ENCODE measurements around the gene KLRG1. TPM values are rescaled to one million over a fixed set of nuclear protein-coding genes. Genes with fewer than 3 reads are reported as not detected.

Gene KLRG1
- total and polyA plus RNA-seq, 2 donors (not counting 1 experiment from before 2014, with no cell fraction given) = 3.7 to 3.9 TPM

DNA sequence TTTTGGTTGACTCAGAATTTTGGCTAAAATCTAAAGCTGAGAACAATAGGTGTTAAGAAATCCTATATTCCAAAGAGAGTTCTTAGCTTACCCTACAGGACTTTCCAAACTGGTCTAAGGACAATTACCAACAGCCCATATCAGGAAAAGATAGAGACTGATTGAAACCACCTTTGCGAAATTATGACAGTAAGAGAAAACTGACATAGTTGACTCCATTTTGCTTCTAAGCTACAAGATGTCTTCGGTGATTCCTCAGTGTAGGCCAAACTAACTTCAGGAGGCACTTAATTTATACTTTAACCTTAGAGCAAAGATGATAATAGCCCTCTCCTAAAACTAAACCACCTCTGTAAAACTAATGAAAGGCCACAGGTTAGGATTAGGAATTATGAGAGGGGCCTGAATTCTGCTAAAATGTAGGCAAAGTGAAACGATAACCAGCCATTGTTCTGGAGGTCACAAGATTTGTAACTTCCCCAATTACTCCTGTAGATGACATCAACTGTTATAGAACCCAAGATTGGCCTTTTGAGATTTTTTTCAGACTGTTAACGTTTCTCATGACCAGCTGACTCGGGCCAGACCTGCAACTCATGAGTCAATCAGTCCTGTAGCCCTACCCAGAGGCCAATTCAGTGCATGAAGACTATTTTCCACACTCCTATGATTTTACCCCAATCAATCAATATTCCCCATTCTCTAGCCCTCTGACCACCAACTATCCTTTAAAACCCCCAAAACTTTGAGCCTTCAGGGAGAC is 43.0 kb downstream of the KLRG1 start:
- no peak overlapping the region for H2AFZ ChIP-seq (ENCODE audit: insufficient read depth, low read depth, low read length, poor library complexity, severe bottlenecking)
- H3K9me3 Mint-ChIP-seq (ENCODE audit: insufficient read depth) = no peaks in the 10 kb centered on the region
- DNase-seq (no peak), ATAC-seq (ENCODE audit: low read depth) (no peak)
- no peak overlapping the region for H3K27ac ChIP-seq (ENCODE audit: low read length in 2 of 2)
- H3K79me2 ChIP-seq (ENCODE audit: control insufficient read depth, insufficient read depth, low read length) = no peaks in the 10 kb centered on the region
- no peaks in the 10 kb centered on the region for H3K4me1 Mint-ChIP-seq
- H3K4me1 ChIP-seq (ENCODE audit: control insufficient read depth in 2 of 2, insufficient read depth in 2 of 2, low read length in 2 of 2) = no peaks in the 10 kb centered on the region
- H3K27me3 Mint-ChIP-seq = no peaks in the 10 kb centered on the region
- no peaks in the 10 kb centered on the region for H3K27me3 ChIP-seq (replicated peaks in 1 of 4; ENCODE audit: control extremely low read depth in 1 of 4, control insufficient read depth in 3 of 4, insufficient read depth in 4 of 4, low read length in 3 of 4)
- no peak overlapping the region for H3K27ac Mint-ChIP-seq
- no peaks in the 10 kb centered on the region for H3K36me3 ChIP-seq (replicated peaks in 1 of 2; ENCODE audit: control extremely low read depth in 1 of 2, control insufficient read depth in 1 of 2, extremely low read depth in 1 of 2, insufficient read depth in 2 of 2, low read length in 1 of 2)
- POLR2A ChIA-PET = no interaction called here
- no peaks in the 10 kb centered on the region for H4K20me1 ChIP-seq (ENCODE audit: control insufficient read depth, insufficient read depth, low read length, poor library complexity, severe bottlenecking)
- CTCF ChIA-PET = interaction anchor here (1.0 to 2.1 kb wide), 3 partner anchors 9 to 488 kb away, joined by 3 to 7 read pairs (median 6); no protein-coding TSS in a partner anchor
- no peak overlapping the region for H3K9ac ChIP-seq (ENCODE audit: low read length)
- H3K4me3 Mint-ChIP-seq = no peak overlapping the region
- intact Hi-C loops (cut with micrococcal nuclease) = loop anchor here (10.0 kb wide), 1 partner anchor 118 kb away; the partner anchor contains the start of gene PHC1
- H3K4me3 ChIP-seq (ENCODE audit: control extremely low read depth in 1 of 5, extremely low read depth in 1 of 5, insufficient read depth in 1 of 5, low read depth in 2 of 5, low read length in 4 of 5) = no peak overlapping the region
- H3K4me2 ChIP-seq (replicated peaks; ENCODE audit: low read depth, low read length, poor library complexity, severe bottlenecking) = no peak overlapping the region
- WGBS (ENCODE audit: insufficient coverage) = 19% methylated on average over 2 of the region's 5 CpGs
- peaks cover 0 to 3% (median 0%) of the 10 kb centered on the region in 3 donors for H3K9me3 ChIP-seq (ENCODE audit: control extremely low read depth in 1 of 3, control insufficient read depth in 2 of 3, insufficient read depth in 1 of 3, low read length in 2 of 3)
- TF ChIP-seq, protein P1, sequence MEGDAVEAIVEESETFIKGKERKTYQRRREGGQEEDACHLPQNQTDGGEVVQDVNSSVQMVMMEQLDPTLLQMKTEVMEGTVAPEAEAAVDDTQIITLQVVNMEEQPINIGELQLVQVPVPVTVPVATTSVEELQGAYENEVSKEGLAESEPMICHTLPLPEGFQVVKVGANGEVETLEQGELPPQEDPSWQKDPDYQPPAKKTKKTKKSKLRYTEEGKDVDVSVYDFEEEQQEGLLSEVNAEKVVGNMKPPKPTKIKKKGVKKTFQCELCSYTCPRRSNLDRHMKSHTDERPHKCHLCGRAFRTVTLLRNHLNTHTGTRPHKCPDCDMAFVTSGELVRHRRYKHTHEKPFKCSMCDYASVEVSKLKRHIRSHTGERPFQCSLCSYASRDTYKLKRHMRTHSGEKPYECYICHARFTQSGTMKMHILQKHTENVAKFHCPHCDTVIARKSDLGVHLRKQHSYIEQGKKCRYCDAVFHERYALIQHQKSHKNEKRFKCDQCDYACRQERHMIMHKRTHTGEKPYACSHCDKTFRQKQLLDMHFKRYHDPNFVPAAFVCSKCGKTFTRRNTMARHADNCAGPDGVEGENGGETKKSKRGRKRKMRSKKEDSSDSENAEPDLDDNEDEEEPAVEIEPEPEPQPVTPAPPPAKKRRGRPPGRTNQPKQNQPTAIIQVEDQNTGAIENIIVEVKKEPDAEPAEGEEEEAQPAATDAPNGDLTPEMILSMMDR (IDR thresholded peaks at IDR 0.05) = no peak
- TF ChIP-seq EZH2 (IDR thresholded peaks at IDR 0.05; ENCODE audit: borderline replicate concordance, insufficient read depth, low read depth, low read length, poor library complexity, severe bottlenecking) = no peak

DNA sequence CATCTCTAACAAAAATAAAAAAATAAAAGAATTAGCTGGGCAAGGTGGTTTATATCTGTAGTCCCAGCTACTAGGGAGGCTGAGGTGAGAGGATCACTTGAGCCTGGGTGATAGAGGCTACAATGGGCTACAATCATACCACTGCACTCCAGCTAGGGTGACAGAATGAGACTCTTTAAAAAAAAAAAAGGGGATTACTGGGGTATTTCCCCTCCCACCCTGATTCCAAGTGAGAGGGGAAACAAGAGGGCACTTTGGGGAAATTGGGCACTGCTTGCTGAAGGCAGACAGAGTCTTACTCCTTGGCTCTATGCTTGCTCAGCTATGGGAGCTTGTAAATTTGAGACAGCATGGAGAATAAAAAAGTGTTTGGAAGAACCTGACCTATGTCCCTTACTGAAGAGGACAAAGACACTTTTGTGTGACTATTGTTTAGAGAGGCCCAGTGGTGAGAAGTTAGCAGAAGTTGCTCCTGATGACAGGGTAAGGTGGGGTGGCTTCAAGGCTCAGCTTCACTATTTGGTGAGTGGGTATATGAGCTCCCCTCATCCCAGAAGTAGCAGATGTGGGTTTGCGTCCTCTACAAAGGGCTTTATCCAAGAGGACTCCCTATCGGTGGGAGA is 44.0 kb downstream of the KLRG1 start:
- WGBS (ENCODE audit: insufficient coverage) = 100% methylated on average over 2 of the region's 2 CpGs

More for the DNA sequence above, 44.0 kb downstream of the KLRG1 start:
- Histone ChIP-seq H4K20me1 (ENCODE audit: control insufficient read depth, insufficient read depth, low read length, poor library complexity, severe bottlenecking) (no peaks in the 10 kb centered on the region), H3K4me2 (replicated peaks; ENCODE audit: low read depth, low read length, poor library complexity, severe bottlenecking) (no peak overlapping the region), H3K4me1 (ENCODE audit: control insufficient read depth in 2 of 2, insufficient read depth in 2 of 2, low read length in 2 of 2) (no peaks in the 10 kb centered on the region), H3K27ac (ENCODE audit: low read length in 2 of 2) (no peak overlapping the region), H3K4me3 (ENCODE audit: control extremely low read depth in 1 of 5, extremely low read depth in 1 of 5, insufficient read depth in 1 of 5, low read depth in 2 of 5, low read length in 4 of 5) (no peak overlapping the region), H3K9me3 (ENCODE audit: control extremely low read depth in 1 of 3, control insufficient read depth in 2 of 3, insufficient read depth in 1 of 3, low read length in 2 of 3) (peaks cover 0 to 3% (median 0%) of the 10 kb centered on the region in 3 donors), H3K27me3 (replicated peaks in 1 of 4; ENCODE audit: control extremely low read depth in 1 of 4, control insufficient read depth in 3 of 4, insufficient read depth in 4 of 4, low read length in 3 of 4) (no peaks in the 10 kb centered on the region), H2AFZ (ENCODE audit: insufficient read depth, low read depth, low read length, poor library complexity, severe bottlenecking) (no peak overlapping the region), H3K36me3 (replicated peaks in 1 of 2; ENCODE audit: control extremely low read depth in 1 of 2, control insufficient read depth in 1 of 2, extremely low read depth in 1 of 2, insufficient read depth in 2 of 2, low read length in 1 of 2) (no peaks in the 10 kb centered on the region), H3K9ac (ENCODE audit: low read length) (no peak overlapping the region), H3K79me2 (ENCODE audit: control insufficient read depth, insufficient read depth, low read length) (no peaks in the 10 kb centered on the region)
- no peak for DNase-seq
- H3K9me3 Mint-ChIP-seq (ENCODE audit: insufficient read depth) = no peaks in the 10 kb centered on the region
- H3K4me1 Mint-ChIP-seq = no peaks in the 10 kb centered on the region
- no peak overlapping the region for H3K27ac Mint-ChIP-seq
- H3K4me3 Mint-ChIP-seq = no peak overlapping the region
- intact Hi-C loops (cut with micrococcal nuclease) = loop anchor here (10.0 kb wide), 1 partner anchor 119 kb away; the partner anchor contains the start of gene PHC1
- H3K27me3 Mint-ChIP-seq = no peaks in the 10 kb centered on the region
- TF ChIP-seq, protein P1 (IDR thresholded peaks at IDR 0.05) = no peak
- ChIA-PET POLR2A (no interaction called here), CTCF (interaction anchor here (0.9 to 2.5 kb wide), 4 partner anchors 12 to 489 kb away, joined by 3 to 8 read pairs (median 6); no protein-coding TSS in a partner anchor)
- no peak for ATAC-seq (ENCODE audit: low read depth)
